B cell (primary cell): ENCODE measurements around the gene STX7. TPM values are rescaled to one million over a fixed set of nuclear protein-coding genes. Genes with fewer than 3 reads are reported as not detected.

ENCODE experiments used
- ATAC-seq: fragments of 200-7000 bp; cut with Tn5 transposase; one replicate; pipeline ENCODE4 v1.10.0; 2021; ENCODE audit warnings: low read depth, mild to moderate bottlenecking, moderate number of reproducible peaks, moderate library complexity
- CTCF ChIA-PET: fragments of 350-600 bp; sonication (Branson Sonifier 250); formaldehyde crosslinking; loops from one replicate; lab custom pipeline; 2021; ENCODE audit warnings: antibody characterized with exemption, inconsistent platforms; lab: Charles Lee
- POLR2A ChIA-PET: fragments of 350-600 bp; sonication (Branson Sonifier 250); formaldehyde crosslinking; loops from one replicate; lab custom pipeline; 2021; ENCODE audit warnings: antibody characterized with exemption; lab: Charles Lee
- DNase-seq: peaks from one replicate; pipeline ENCODE4 v3.0.0; 2013
- H2AFZ ChIP-seq: 2 replicates; pipeline ENCODE4 v1.6.1; 2012; ENCODE audit warnings: mild to moderate bottlenecking, low read depth, low read length; ENCODE audit not compliant: insufficient read depth, poor library complexity, severe bottlenecking
- H3K27ac ChIP-seq, 2 donors: 1 replicate in 1 of 2; 2 replicates in 1 of 2; pipeline ENCODE4 v1.5.1; 2012 to 2013; ENCODE audit warnings: low read length in 2 of 2, mild to moderate bottlenecking in 2 of 2, moderate library complexity in 1 of 2
- H3K27me3 ChIP-seq, 4 experiments: fragments of 200-600 bp in 1 of 4; sonication (generic) in 1 of 4; replicated peaks in 1 of 4; 1 replicate in 2 of 4; 2 replicates in 2 of 4; pipeline versions ENCODE4 v1.6.1 to v1.7.0; 2013 to 2016; ENCODE audit warnings: low read length in 3 of 4, mild to moderate bottlenecking in 2 of 4, mixed read lengths in 1 of 4, moderate library complexity in 1 of 4; ENCODE audit not compliant: insufficient read depth in 4 of 4, control insufficient read depth in 3 of 4; ENCODE audit errors: control extremely low read depth in 1 of 4
- H3K36me3 ChIP-seq, 2 experiments: replicated peaks in 1 of 2; 1 replicate in 1 of 2; 2 replicates in 1 of 2; pipeline versions ENCODE4 v1.6.1 to v1.7.1; 2013; ENCODE audit warnings: low read length in 1 of 2; ENCODE audit not compliant: insufficient read depth in 2 of 2, control insufficient read depth in 1 of 2; ENCODE audit errors: control extremely low read depth in 1 of 2, extremely low read depth in 1 of 2
- H3K4me1 ChIP-seq, 2 donors: fragments of 200-600 bp in 1 of 2; sonication (generic) in 1 of 2; 1 replicate in 1 of 2; 2 replicates in 1 of 2; pipeline versions ENCODE4 v1.5.1 to v1.6.1; 2013 to 2017; ENCODE audit warnings: low read length in 2 of 2; ENCODE audit not compliant: control insufficient read depth in 2 of 2, insufficient read depth in 2 of 2
- H3K4me2 ChIP-seq: replicated peaks from 2 replicates; pipeline ENCODE3; 2012; ENCODE audit warnings: mild to moderate bottlenecking, low read depth, low read length; ENCODE audit not compliant: poor library complexity, severe bottlenecking
- H3K4me3 ChIP-seq, 5 experiments: fragments of 200-600 bp in 1 of 5; sonication (generic) in 1 of 5; 1 replicate in 3 of 5; 2 replicates in 2 of 5; pipeline versions ENCODE4 v1.5.1 to v1.7.0; 2011 to 2016; ENCODE audit warnings: low read length in 4 of 5, mild to moderate bottlenecking in 4 of 5, low read depth in 2 of 5, control low read depth in 1 of 5, moderate library complexity in 1 of 5; ENCODE audit not compliant: insufficient read depth in 1 of 5; ENCODE audit errors: control extremely low read depth in 1 of 5, extremely low read depth in 1 of 5
- H3K79me2 ChIP-seq: fragments of 200-600 bp; sonication (generic); one replicate; pipeline ENCODE4 v1.6.0; 2016; ENCODE audit warnings: low read length; ENCODE audit not compliant: control insufficient read depth, insufficient read depth
- H3K9ac ChIP-seq: fragments of 200-600 bp; sonication (generic); 2 replicates; pipeline ENCODE4 v1.6.1; 2017; ENCODE audit warnings: mild to moderate bottlenecking, low read length, moderate library complexity
- H3K9me3 ChIP-seq, 3 donors: one replicate each; pipeline versions ENCODE4 v1.6.1 to v1.7.1; 2013; ENCODE audit warnings: low read length in 2 of 3; ENCODE audit not compliant: control insufficient read depth in 2 of 3, insufficient read depth in 1 of 3; ENCODE audit errors: control extremely low read depth in 1 of 3
- H4K20me1 ChIP-seq: 2 replicates; pipeline ENCODE4 v1.6.0; 2012; ENCODE audit warnings: mild to moderate bottlenecking, low read length; ENCODE audit not compliant: insufficient read depth, control insufficient read depth, poor library complexity, severe bottlenecking
- H3K27ac Mint-ChIP-seq: one replicate; pipeline ENCODE4 v1.8.0; 2021; ENCODE audit warnings: mixed read lengths
- H3K27me3 Mint-ChIP-seq: one replicate; pipeline ENCODE4 v1.8.0; 2021; ENCODE audit warnings: mixed read lengths
- H3K4me1 Mint-ChIP-seq: one replicate; pipeline ENCODE4 v1.8.0; 2021; ENCODE audit warnings: mixed read lengths
- H3K4me3 Mint-ChIP-seq: one replicate; pipeline ENCODE4 v1.8.0; 2021; ENCODE audit warnings: mixed read lengths
- H3K9me3 Mint-ChIP-seq: one replicate; pipeline ENCODE4 v1.8.0; 2022; ENCODE audit warnings: mixed read lengths; ENCODE audit not compliant: insufficient read depth
- CTCF ChIP-seq: fragments of 200-600 bp; IDR thresholded peaks from one replicate; pipeline ENCODE4 v1.8.0; 2022; ENCODE audit warnings: antibody characterized with exemption, mild to moderate bottlenecking
- EZH2 ChIP-seq: IDR thresholded peaks from 2 replicates; pipeline ENCODE4 v1.6.1; 2012; ENCODE audit warnings: borderline replicate concordance, low read depth, mild to moderate bottlenecking, moderate library complexity, low read length; ENCODE audit not compliant: insufficient read depth, poor library complexity, severe bottlenecking
- WGBS: methylation state at CpG from one replicate; pipeline ENCODE4 v1.1.5; 2013; ENCODE audit warnings: missing lambda C conversion rate; ENCODE audit not compliant: insufficient coverage; 5-methylcytosine and 5-hydroxymethylcytosine counted together
- intact Hi-C: fragments of 100-400 bp; cut with micrococcal nuclease; formaldehyde crosslinking; loops from one replicate; pipeline ENCODE4 v1.10.0; 2022
- polyA plus RNA-seq: library from polyadenylated mRNA; depleted of rRNA; stranded (reverse); fragments of >200 nt; gene quantifications from 2 replicates; pipeline ENCODE4 v1.2.3, GENCODE V29; 2012
- total RNA-seq, 2 donors: library from RNA; stranded (reverse); fragments of 120-200 nt in 1 of 2; gene quantifications; 1 replicate in 1 of 2; 2 replicates in 1 of 2; pipeline versions ENCODE4 v1.2.3 to v1.2.4, GENCODE V29; 2013 to 2022

Gene STX7
- total and polyA plus RNA-seq, 2 donors (not counting 1 experiment from before 2014, with no cell fraction given), result 70.9 to 221 TPM

GRCh38 chr6:132526461-132526860 is 13.5 kb upstream of the STX7 start:
- H3K27me3 ChIP-seq, result no peaks in the 10 kb centered on the region
- Mint-ChIP-seq H3K27me3 (no peaks in the 10 kb centered on the region), H3K4me1 (peaks cover 6% of the 10 kb centered on the region), H3K27ac (no peak overlapping the region), H3K4me3 (no peak overlapping the region), H3K9me3 (no peaks in the 10 kb centered on the region)
- 78% methylated on average over 1 of the region's 2 CpGs for WGBS
- no peak overlapping the region for H3K4me2 ChIP-seq
- ATAC-seq, result no peak
- H3K9me3 ChIP-seq, result no peaks in the 10 kb centered on the region
- H3K9ac ChIP-seq, result no peak overlapping the region
- CTCF ChIA-PET, result interaction anchor here (0.9 to 2.7 kb wide), 8 partner anchors 10 to 254 kb away, joined by 3 to 13 read pairs (median 4); no protein-coding TSS in a partner anchor
- H2AFZ ChIP-seq, result no peak overlapping the region
- intact Hi-C loops, result no loop called here
- H3K27ac ChIP-seq, result no peak overlapping the region
- no peak for DNase-seq
- H3K4me1 ChIP-seq, result peaks cover 3 to 4% of the 10 kb centered on the region in 2 donors
- TF ChIP-seq CTCF (no peak), EZH2 (no peak)
- H3K79me2 ChIP-seq, result peaks cover 5% of the 10 kb centered on the region
- H4K20me1 ChIP-seq, result no peaks in the 10 kb centered on the region
- H3K4me3 ChIP-seq, result no peak overlapping the region
- POLR2A ChIA-PET, result no interaction called here
- H3K36me3 ChIP-seq, result no peaks in the 10 kb centered on the region

DNA sequence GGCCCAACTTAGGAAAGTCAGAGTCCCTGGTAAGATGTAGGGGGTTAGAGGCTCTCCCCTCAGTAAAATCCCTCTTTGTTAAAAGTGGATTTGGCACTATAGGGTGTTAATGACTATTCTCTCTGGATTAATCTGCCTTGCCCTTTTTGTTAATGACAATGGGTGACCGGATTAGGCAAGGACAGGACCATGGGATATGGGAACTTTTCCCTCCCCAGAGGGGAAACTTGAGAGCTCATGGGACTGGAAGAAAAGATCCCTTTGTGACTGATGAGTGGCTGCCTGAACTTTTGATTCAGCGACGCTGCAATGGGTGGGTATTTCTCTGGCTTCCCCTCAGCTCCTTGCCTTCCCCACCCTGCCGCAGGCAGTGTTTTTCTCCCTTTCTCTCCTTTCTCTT is 12.9 kb upstream of the STX7 start:
- intact Hi-C loops, result no loop called here
- Histone ChIP-seq H3K4me2 (no peak overlapping the region), H3K79me2 (peaks cover 5% of the 10 kb centered on the region), H4K20me1 (no peaks in the 10 kb centered on the region), H3K27ac (no peak overlapping the region), H3K27me3 (no peaks in the 10 kb centered on the region), H3K36me3 (no peaks in the 10 kb centered on the region), H3K9me3 (no peaks in the 10 kb centered on the region), H3K4me1 (peaks cover 3 to 4% of the 10 kb centered on the region in 2 donors), H3K9ac (no peak overlapping the region), H2AFZ (no peak overlapping the region), H3K4me3 (no peak overlapping the region)
- Mint-ChIP-seq H3K4me3 (no peak overlapping the region), H3K27ac (no peak overlapping the region), H3K27me3 (no peaks in the 10 kb centered on the region), H3K4me1 (peaks cover 6% of the 10 kb centered on the region), H3K9me3 (no peaks in the 10 kb centered on the region)
- ChIA-PET CTCF (interaction anchor here (1.3 to 2.7 kb wide), 2 partner anchors 11 to 246 kb away, joined by 4 to 13 read pairs; no protein-coding TSS in a partner anchor), POLR2A (no interaction called here)
- WGBS, result 50% methylated on average over 2 of the region's 4 CpGs
- DNase-seq (no peak), ATAC-seq (no peak)
- TF ChIP-seq EZH2 (no peak), CTCF (no peak)
